IPS-15b (cell line): Measurements from ENCODE around the gene ERRFI1.

Experiments
- H3K27me3 ChIP-seq: one replicate; pipeline ENCODE4 v1.6.1; 2013; ENCODE audit warnings: low read length; ENCODE audit not compliant: control insufficient read depth, insufficient read depth
- H3K36me3 ChIP-seq: one replicate; pipeline ENCODE4 v1.6.1; 2013; ENCODE audit warnings: low read length; ENCODE audit not compliant: control insufficient read depth, insufficient read depth
- H3K4me1 ChIP-seq: one replicate; pipeline ENCODE4 v1.6.1; 2013; ENCODE audit warnings: mild to moderate bottlenecking, low read length; ENCODE audit not compliant: control insufficient read depth, insufficient read depth
- H3K4me3 ChIP-seq: one replicate; pipeline ENCODE4 v1.5.1; 2013; ENCODE audit warnings: low read depth, low read length
- H3K9ac ChIP-seq: one replicate; pipeline ENCODE4 v1.6.1; 2013; ENCODE audit warnings: low read depth, mild to moderate bottlenecking, low read length
- H3K9me3 ChIP-seq: one replicate; pipeline ENCODE4 v1.6.1; 2013; ENCODE audit warnings: mild to moderate bottlenecking, low read length; ENCODE audit not compliant: control insufficient read depth, insufficient read depth

The ERRFI1 gene

DNA sequence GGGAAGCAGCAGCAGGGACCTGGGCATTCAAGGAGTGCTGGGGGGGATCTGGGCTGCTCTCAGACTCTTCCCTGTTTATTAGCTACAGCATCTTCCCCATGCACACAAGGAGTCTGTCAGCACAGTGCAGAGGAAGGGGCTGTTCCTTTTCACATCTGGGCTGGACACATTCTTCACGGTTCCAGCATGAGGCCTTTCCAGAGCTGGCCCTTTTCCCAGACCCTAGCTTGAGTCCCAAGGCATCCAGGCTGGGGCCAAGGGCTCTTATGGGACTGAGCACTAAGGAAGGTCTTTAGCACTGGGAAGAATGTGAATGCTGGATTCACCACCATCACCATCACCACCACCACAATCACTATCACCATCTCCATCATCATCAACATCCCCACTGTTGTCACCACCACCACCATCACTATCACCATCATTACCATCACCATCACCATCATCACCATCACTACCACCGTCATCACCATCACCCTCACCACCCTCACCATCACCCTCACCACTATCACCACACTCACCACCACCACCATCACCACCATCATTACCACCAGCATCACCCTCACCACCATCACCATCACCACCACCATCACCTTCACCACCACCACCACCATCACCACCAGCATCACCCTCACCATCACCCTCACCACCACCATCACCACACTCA, 36.2 kb downstream of the ERRFI1 start:
- H3K36me3 ChIP-seq = peaks cover 19% of the 10 kb centered on the region
- H3K9me3 ChIP-seq = no peaks in the 10 kb centered on the region
- H3K9ac ChIP-seq = no peak overlapping the region
- no peak overlapping the region for H3K4me3 ChIP-seq
- H3K4me1 ChIP-seq = peaks cover 8% of the 10 kb centered on the region
- H3K27me3 ChIP-seq = no peaks in the 10 kb centered on the region

- H3K27me3 ChIP-seq = no peaks in the 10 kb centered on the region
These were observed 37.5 kb downstream of the ERRFI1 start for GRCh38 chr1:7988576-7988975.

GRCh38 chr1:7987528-7987927, 38.6 kb downstream of the ERRFI1 start:
- Histone ChIP-seq H3K4me3 (no peak overlapping the region), H3K9ac (no peak overlapping the region), H3K36me3 (peaks cover 29% of the 10 kb centered on the region), H3K4me1 (peaks cover 8% of the 10 kb centered on the region), H3K27me3 (no peaks in the 10 kb centered on the region), H3K9me3 (no peaks in the 10 kb centered on the region)

More at GRCh38 chr1:7988576-7988975, 37.5 kb downstream of the ERRFI1 start:
- H3K4me1 ChIP-seq = peaks cover 8% of the 10 kb centered on the region
- H3K9me3 ChIP-seq = no peaks in the 10 kb centered on the region
- H3K36me3 ChIP-seq = peaks cover 23% of the 10 kb centered on the region
- H3K9ac ChIP-seq = no peak overlapping the region
- H3K4me3 ChIP-seq = no peak overlapping the region

DNA sequence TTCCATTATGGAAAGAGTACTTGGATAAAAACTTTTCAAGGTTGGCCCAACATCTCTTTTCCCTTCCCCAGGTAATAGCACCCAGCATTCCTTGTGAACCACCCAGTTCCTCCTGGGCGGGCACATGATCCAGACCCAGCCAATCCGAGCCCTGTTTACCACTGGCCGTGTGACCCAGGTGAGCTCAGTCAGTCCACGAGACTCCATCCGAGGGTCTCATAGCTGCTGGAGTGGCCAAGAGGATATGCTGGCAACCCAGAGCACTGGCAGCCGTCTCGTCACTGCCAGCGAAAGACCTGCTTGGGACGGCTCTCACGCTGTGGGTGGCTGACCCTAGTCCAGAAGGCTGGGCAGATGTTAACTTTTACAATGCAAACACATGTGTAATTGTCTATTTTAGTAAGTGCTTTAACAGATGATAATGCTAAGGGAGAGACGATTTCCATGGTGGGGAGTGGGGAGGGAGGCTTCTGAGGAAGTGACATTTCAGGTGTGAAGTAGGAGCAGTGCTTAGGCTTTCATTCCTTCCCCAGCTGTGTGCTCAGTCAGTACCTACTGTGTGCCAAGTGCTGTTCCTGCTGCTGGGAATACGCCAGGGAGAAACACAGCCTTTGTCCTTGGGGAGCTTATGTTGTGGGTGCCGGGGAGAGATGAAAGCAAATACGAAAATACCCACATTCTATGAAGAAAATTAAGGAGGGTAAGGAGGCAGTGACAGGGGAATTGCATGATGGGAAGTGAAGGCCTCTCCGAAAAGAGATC, 40.1 kb downstream of the ERRFI1 start:
- Histone ChIP-seq H3K36me3 (peaks cover 33% of the 10 kb centered on the region), H3K9me3 (no peaks in the 10 kb centered on the region), H3K9ac (no peak overlapping the region), H3K4me3 (no peak overlapping the region), H3K27me3 (no peaks in the 10 kb centered on the region), H3K4me1 (peaks cover under 1% of the 10 kb centered on the region)

- H3K36me3 ChIP-seq = peaks cover 36% of the 10 kb centered on the region
- H3K27me3 ChIP-seq = no peaks in the 10 kb centered on the region
- no peak overlapping the region for H3K4me3 ChIP-seq
- no peaks in the 10 kb centered on the region for H3K9me3 ChIP-seq
- H3K4me1 ChIP-seq = no peaks in the 10 kb centered on the region
- no peak overlapping the region for H3K9ac ChIP-seq
These were observed 41.3 kb downstream of the ERRFI1 start for GRCh38 chr1:7984811-7985210.

GRCh38 chr1:7983086-7983778, 42.9 kb downstream of the ERRFI1 start:
- Histone ChIP-seq H3K36me3 (peaks cover 36% of the 10 kb centered on the region), H3K4me3 (no peak overlapping the region), H3K27me3 (no peaks in the 10 kb centered on the region), H3K4me1 (no peaks in the 10 kb centered on the region), H3K9me3 (no peaks in the 10 kb centered on the region), H3K9ac (no peak overlapping the region)

GRCh38 chr1:7980984-7981383, 45.1 kb downstream of the ERRFI1 start:
- Histone ChIP-seq H3K9me3 (no peaks in the 10 kb centered on the region), H3K36me3 (peaks cover 37% of the 10 kb centered on the region)

DNA sequence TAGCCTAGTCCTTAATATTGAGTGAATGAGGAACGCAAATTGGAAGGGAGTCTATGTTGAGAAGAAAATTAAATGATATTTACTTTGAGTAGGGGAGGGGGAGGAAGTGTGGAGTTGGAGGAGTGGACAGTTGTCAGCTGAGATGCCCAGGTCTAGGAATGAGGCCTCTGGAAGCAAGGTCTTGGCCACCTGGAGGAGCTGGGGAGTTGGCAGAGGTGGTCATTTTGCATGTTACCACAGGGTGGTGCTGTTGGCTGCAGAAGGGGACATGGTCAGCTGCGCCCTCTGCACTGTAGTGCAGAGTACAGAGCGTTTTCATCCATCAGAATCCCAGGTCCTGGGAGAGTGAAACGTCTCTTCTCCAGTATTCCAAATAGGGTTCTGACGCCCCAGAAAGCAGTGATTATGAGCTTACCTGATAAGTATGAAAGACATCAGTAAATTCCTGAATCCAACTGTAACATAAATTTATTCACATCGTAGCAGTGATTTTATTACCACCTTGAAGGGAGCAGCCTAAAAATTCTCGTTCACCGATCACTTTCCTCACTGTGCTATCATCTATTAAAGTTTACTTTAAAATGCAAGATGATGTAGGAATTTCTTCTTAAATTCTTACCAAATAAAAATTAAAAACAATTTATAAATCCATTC, 50.8 kb downstream of the ERRFI1 start:
- peaks cover 24% of the 10 kb centered on the region for H3K36me3 ChIP-seq

More at GRCh38 chr1:7980984-7981383, 45.1 kb downstream of the ERRFI1 start:
- no peak overlapping the region for H3K9ac ChIP-seq
- H3K4me1 ChIP-seq = no peaks in the 10 kb centered on the region
- H3K4me3 ChIP-seq = no peak overlapping the region
- no peaks in the 10 kb centered on the region for H3K27me3 ChIP-seq

GRCh38 chr1:7973086-7973485, 53.0 kb downstream of the ERRFI1 start:
- Histone ChIP-seq H3K27me3 (no peaks in the 10 kb centered on the region), H3K9me3 (no peaks in the 10 kb centered on the region), H3K4me3 (no peak overlapping the region), H3K4me1 (no peaks in the 10 kb centered on the region), H3K9ac (no peak overlapping the region), H3K36me3 (peaks cover 32% of the 10 kb centered on the region)

More for the DNA sequence above, 50.8 kb downstream of the ERRFI1 start:
- Histone ChIP-seq H3K27me3 (no peaks in the 10 kb centered on the region), H3K4me1 (no peaks in the 10 kb centered on the region), H3K9ac (no peak overlapping the region), H3K4me3 (no peak overlapping the region), H3K9me3 (no peaks in the 10 kb centered on the region)

GRCh38 chr1:7972285-7972684, 53.8 kb downstream of the ERRFI1 start:
- no peaks in the 10 kb centered on the region for H3K9me3 ChIP-seq
- peaks cover 29% of the 10 kb centered on the region for H3K36me3 ChIP-seq
- no peaks in the 10 kb centered on the region for H3K4me1 ChIP-seq
- no peak overlapping the region for H3K9ac ChIP-seq
- no peaks in the 10 kb centered on the region for H3K27me3 ChIP-seq
- H3K4me3 ChIP-seq = no peak overlapping the region

DNA sequence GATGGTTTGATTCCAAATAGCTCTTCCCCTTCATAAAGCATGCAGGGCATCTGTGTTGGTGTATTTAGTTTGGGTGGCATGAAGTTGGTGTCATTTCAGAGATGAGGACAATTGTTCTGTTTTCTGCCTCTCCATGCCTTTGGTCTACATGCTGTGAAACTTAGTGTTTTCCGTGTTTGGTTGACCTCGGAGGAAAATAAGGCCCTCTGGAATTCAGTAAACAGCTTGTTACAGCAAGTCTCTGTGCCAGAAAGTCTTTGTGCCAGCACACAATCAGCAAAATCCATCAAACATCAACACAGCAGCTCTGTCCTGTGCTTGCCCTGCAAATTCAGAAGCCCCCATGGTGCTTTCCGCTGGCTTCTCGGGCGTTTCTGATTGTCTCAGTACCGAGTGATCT, 55.1 kb downstream of the ERRFI1 start:
- Histone ChIP-seq H3K4me3 (no peak overlapping the region), H3K4me1 (no peaks in the 10 kb centered on the region), H3K9me3 (no peaks in the 10 kb centered on the region), H3K9ac (no peak overlapping the region), H3K27me3 (no peaks in the 10 kb centered on the region), H3K36me3 (peaks cover 30% of the 10 kb centered on the region)
